Uterus (tissue), 4 donors: Measurements from ENCODE around the gene CLEC4A. TPM values are rescaled to one million over a fixed set of nuclear protein-coding genes. Genes with fewer than 3 reads are reported as not detected.
"Not testable (repeated sequence)": the region's sequence is repeated elsewhere in the genome, so short reads cannot be mapped to it uniquely, and the experiment has no call there.

Experiments
- DNase-seq, 2 donors: peaks; one replicate each; pipeline ENCODE4 v3.0.0-alpha.2; 2019 to 2020
- H3K27ac ChIP-seq, 2 donors: fragments of 200-600 bp; sonication (generic); 1 replicate in 1 of 2; 2 replicates in 1 of 2; pipeline ENCODE4 v1.5.1; 2016 to 2018
- H3K27me3 ChIP-seq, 2 donors: fragments of 200-600 bp; sonication (generic); one replicate each; pipeline ENCODE4 v1.5.1; 2018 to 2019; ENCODE audit warnings: control low read depth in 1 of 2
- H3K36me3 ChIP-seq, 2 donors: fragments of 200-600 bp; sonication (generic); one replicate each; pipeline ENCODE4 v1.5.1; 2019; ENCODE audit warnings: control low read depth in 1 of 2
- H3K4me1 ChIP-seq, 2 donors: fragments of 200-600 bp; sonication (generic); one replicate each; pipeline ENCODE4 v1.5.1; 2018 to 2019; ENCODE audit warnings: control low read depth in 1 of 2
- H3K4me3 ChIP-seq, 2 donors: fragments of 200-600 bp; sonication (generic); 1 replicate in 1 of 2; 2 replicates in 1 of 2; pipeline ENCODE4 v1.5.1; 2018 to 2019; ENCODE audit warnings: mild to moderate bottlenecking in 1 of 2
- H3K9me3 ChIP-seq, 2 donors: fragments of 200-600 bp; sonication (generic); one replicate each; pipeline ENCODE4 v1.5.1; 2019; ENCODE audit warnings: control low read depth in 1 of 2
- CTCF ChIP-seq, 4 experiments: fragments of 200-600 bp in 2 of 4; fragments of 450-650 bp in 2 of 4; sonication (generic) in 2 of 4; IDR thresholded peaks; one replicate each; pipeline ENCODE4 v1.5.1; 2016 to 2019; ENCODE audit warnings: antibody characterized with exemption in 4 of 4, mild to moderate bottlenecking in 2 of 4, moderate library complexity in 1 of 4
- POLR2A ChIP-seq, 2 donors: fragments of 450-650 bp; IDR thresholded peaks; one replicate each; pipeline ENCODE4 v1.6.1; 2016; ENCODE audit warnings: antibody characterized with exemption in 2 of 2, mild to moderate bottlenecking in 1 of 2, moderate library complexity in 1 of 2
- intact Hi-C: fragments of 100-400 bp; cut with DNase I; formaldehyde crosslinking; loops from one replicate; pipeline ENCODE4 v1.15.1; 2023; ENCODE audit warnings: low total_unique reads
- total RNA-seq, 4 donors: library from RNA; depleted of rRNA in 3 of 4; stranded (reverse); fragments of >200 nt in 3 of 4; gene quantifications; one replicate each; pipeline versions ENCODE4 v1.1.0 to v1.2.4, GENCODE V29; 2014 to 2023
- donor health status: DM: yes; HTN: yes; CAD: no.

Gene CLEC4A
- total RNA-seq, 4 donors from 2014 or later: 0.97 to 2.3 TPM; not detected in 2

GRCh38 chr12:8179989-8180585 is 56.7 kb downstream of the CLEC4A start:
- TF ChIP-seq POLR2A (IDR thresholded peaks at IDR 0.05) (peak in 1 of 2 donors; percentile 47), CTCF (IDR thresholded peaks at IDR 0.05) (peak; percentile 36 to 58 (median 46))
- H3K4me1 ChIP-seq, H3K27me3 ChIP-seq, intact Hi-C loops, H3K36me3 ChIP-seq, H3K9me3 ChIP-seq: not testable (repeated sequence)
- peak; percentile 62 to 89 for DNase-seq
- Histone ChIP-seq H3K27ac (peak overlapping the region; percentile 92 to 93), H3K4me3 (peak overlapping the region; percentile 66 to 83)

- H3K9me3 ChIP-seq, DNase-seq, H3K27me3 ChIP-seq, H3K36me3 ChIP-seq, intact Hi-C loops, H3K4me3 ChIP-seq, H3K4me1 ChIP-seq: not testable (repeated sequence)
- peak overlapping the region in 1 of 2 donors; percentile 46 for H3K27ac ChIP-seq
These were observed 57.9 kb downstream of the CLEC4A start for GRCh38 chr12:8181271-8181670.

GRCh38 chr12:8182923-8183322 is 59.5 kb downstream of the CLEC4A start:
- intact Hi-C loops, H3K36me3 ChIP-seq, H3K27me3 ChIP-seq, H3K4me3 ChIP-seq, H3K9me3 ChIP-seq, H3K4me1 ChIP-seq, H3K27ac ChIP-seq, DNase-seq: not testable (repeated sequence)

- intact Hi-C loops, H3K27ac ChIP-seq, H3K4me3 ChIP-seq, H3K27me3 ChIP-seq, H3K36me3 ChIP-seq, H3K4me1 ChIP-seq, H3K9me3 ChIP-seq, DNase-seq: not testable (repeated sequence)
These were observed 59.9 kb downstream of the CLEC4A start for GRCh38 chr12:8183346-8183745.

- H3K4me1 ChIP-seq, intact Hi-C loops, H3K27ac ChIP-seq, H3K36me3 ChIP-seq, H3K27me3 ChIP-seq, DNase-seq, H3K9me3 ChIP-seq, H3K4me3 ChIP-seq: not testable (repeated sequence)
These were observed 60.8 kb downstream of the CLEC4A start for GRCh38 chr12:8184206-8184605.

- H3K27me3 ChIP-seq, H3K9me3 ChIP-seq, H3K27ac ChIP-seq, H3K4me3 ChIP-seq, H3K4me1 ChIP-seq, H3K36me3 ChIP-seq, intact Hi-C loops, DNase-seq: not testable (repeated sequence)
These were observed 64.7 kb downstream of the CLEC4A start for GRCh38 chr12:8188088-8188487.

Other genes with a start within 250 kb of the CLEC4A start
- 10 to 100 TPM in 3 of 4 donors, 1 to 10 TPM in 1; 8.2 to 64.1 (median 48.0) TPM for gene SLC2A3, start 187.4 kb upstream of the CLEC4A start, total RNA-seq
- 10 to 100 TPM in 2 of 4 donors, 1 to 10 TPM in 2; 7.4 to 37.7 (median 10.8) TPM for gene FOXJ2, start 90.9 kb upstream of the CLEC4A start, total RNA-seq
- 10 to 100 TPM in 1 of 4 donors, 1 to 10 TPM in 3; 1.0 to 23.8 (median 4.4) TPM for gene C3AR1, start 57.3 kb upstream of the CLEC4A start, total RNA-seq
- 10 to 100 TPM in 3 of 4 donors, 1 to 10 TPM in 1; 10.0 to 49.6 (median 25.4) TPM for gene NECAP1, start 41.3 kb upstream of the CLEC4A start, total RNA-seq
- under 1 TPM in 2 of 4 donors, not detected in 2; 0.07 to 0.15 TPM for gene ZNF705A, start 33.4 kb downstream of the CLEC4A start, total RNA-seq
- gene FAM90A1, start 104.0 kb downstream of the CLEC4A start, total RNA-seq: under 1 TPM in 1 of 4 donors, not detected in 3; 0.21 TPM